Measurements from ENCODE around the gene ARHGEF33. TPM values are rescaled to one million over a fixed set of nuclear protein-coding genes. Genes with fewer than 3 reads are reported as not detected.
A peak's percentile ranks its signal among the peaks of the same experiment; 100 is the strongest.

The ARHGEF33 gene
- total and polyA plus RNA-seq, 2 experiments from 2014 or later = 0.10 to 1.8 TPM

DNA sequence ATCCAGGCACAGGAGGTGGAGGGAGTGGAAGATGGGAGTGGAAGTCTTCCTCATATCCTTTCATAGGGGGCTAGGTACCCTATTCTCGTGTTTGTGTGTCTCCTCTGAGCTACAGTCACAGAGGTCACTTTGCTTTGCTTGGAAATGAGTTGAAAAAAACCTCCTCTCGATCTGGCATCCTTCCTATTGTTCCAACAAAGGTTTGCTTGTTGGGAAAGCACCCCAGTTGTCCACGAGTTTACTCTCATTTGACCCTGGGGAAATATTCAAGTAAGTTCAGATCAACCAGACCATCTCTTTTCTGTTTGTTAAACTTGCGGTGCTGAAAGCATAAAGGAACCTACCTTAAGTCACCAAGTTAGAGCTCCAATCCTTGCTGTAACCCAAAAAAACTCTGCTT lies 59.3 kb downstream of the ARHGEF33 start:
- Histone ChIP-seq H3K79me2 (replicated peaks; ENCODE audit: insufficient read depth) (no peaks in the 10 kb centered on the region), H3K4me1 (ENCODE audit: insufficient read depth) (peaks cover 3% of the 10 kb centered on the region; the same call in 1 of the 2 replicates), H3K27ac (ENCODE audit: low read depth) (no peak overlapping the region), H2AFZ (0 out of 2 replicates have a peak overlapping the region, but pooled peaks have one; percentile 43), H3K4me3 (no peak overlapping the region), H3K4me2 (no peak overlapping the region), H3K27me3 (ENCODE audit: insufficient read depth) (no peaks in the 10 kb centered on the region), H3K36me3 (ENCODE audit: insufficient read depth) (no peaks in the 10 kb centered on the region), H3K9me2 (ENCODE audit: insufficient read depth) (no peaks in the 10 kb centered on the region), H3F3A (replicated peaks; ENCODE audit: low read depth) (no peaks in the 10 kb centered on the region), H4K20me1 (replicated peaks; ENCODE audit: insufficient read depth) (no peaks in the 10 kb centered on the region)
- H3K4me1 Mint-ChIP-seq = peaks cover 15% of the 10 kb centered on the region
- H3K27me3 Mint-ChIP-seq (ENCODE audit: insufficient read depth, low read depth, poor library complexity) = peaks cover 2% of the 10 kb centered on the region
- no peaks in the 10 kb centered on the region; the same call in 2 of the 3 replicates for H3K36me3 Mint-ChIP-seq (ENCODE audit: low read depth)
- H3K27ac Mint-ChIP-seq = no peak overlapping the region
- ATAC-seq = no peak
- TF ChIP-seq POLR2AphosphoS5 (IDR thresholded peaks at IDR 0.05; ENCODE audit: low read depth) = no peak
- no peak for TF ChIP-seq ETS1 (IDR thresholded peaks at IDR 0.05)
- TF ChIP-seq NANOG (IDR thresholded peaks at IDR 0.05; ENCODE audit: borderline replicate concordance) = no peak
- no peak for TF ChIP-seq STAT1 (IDR thresholded peaks at IDR 0.05; ENCODE audit: unreplicated experiment)
- TF ChIP-seq, protein P1, sequence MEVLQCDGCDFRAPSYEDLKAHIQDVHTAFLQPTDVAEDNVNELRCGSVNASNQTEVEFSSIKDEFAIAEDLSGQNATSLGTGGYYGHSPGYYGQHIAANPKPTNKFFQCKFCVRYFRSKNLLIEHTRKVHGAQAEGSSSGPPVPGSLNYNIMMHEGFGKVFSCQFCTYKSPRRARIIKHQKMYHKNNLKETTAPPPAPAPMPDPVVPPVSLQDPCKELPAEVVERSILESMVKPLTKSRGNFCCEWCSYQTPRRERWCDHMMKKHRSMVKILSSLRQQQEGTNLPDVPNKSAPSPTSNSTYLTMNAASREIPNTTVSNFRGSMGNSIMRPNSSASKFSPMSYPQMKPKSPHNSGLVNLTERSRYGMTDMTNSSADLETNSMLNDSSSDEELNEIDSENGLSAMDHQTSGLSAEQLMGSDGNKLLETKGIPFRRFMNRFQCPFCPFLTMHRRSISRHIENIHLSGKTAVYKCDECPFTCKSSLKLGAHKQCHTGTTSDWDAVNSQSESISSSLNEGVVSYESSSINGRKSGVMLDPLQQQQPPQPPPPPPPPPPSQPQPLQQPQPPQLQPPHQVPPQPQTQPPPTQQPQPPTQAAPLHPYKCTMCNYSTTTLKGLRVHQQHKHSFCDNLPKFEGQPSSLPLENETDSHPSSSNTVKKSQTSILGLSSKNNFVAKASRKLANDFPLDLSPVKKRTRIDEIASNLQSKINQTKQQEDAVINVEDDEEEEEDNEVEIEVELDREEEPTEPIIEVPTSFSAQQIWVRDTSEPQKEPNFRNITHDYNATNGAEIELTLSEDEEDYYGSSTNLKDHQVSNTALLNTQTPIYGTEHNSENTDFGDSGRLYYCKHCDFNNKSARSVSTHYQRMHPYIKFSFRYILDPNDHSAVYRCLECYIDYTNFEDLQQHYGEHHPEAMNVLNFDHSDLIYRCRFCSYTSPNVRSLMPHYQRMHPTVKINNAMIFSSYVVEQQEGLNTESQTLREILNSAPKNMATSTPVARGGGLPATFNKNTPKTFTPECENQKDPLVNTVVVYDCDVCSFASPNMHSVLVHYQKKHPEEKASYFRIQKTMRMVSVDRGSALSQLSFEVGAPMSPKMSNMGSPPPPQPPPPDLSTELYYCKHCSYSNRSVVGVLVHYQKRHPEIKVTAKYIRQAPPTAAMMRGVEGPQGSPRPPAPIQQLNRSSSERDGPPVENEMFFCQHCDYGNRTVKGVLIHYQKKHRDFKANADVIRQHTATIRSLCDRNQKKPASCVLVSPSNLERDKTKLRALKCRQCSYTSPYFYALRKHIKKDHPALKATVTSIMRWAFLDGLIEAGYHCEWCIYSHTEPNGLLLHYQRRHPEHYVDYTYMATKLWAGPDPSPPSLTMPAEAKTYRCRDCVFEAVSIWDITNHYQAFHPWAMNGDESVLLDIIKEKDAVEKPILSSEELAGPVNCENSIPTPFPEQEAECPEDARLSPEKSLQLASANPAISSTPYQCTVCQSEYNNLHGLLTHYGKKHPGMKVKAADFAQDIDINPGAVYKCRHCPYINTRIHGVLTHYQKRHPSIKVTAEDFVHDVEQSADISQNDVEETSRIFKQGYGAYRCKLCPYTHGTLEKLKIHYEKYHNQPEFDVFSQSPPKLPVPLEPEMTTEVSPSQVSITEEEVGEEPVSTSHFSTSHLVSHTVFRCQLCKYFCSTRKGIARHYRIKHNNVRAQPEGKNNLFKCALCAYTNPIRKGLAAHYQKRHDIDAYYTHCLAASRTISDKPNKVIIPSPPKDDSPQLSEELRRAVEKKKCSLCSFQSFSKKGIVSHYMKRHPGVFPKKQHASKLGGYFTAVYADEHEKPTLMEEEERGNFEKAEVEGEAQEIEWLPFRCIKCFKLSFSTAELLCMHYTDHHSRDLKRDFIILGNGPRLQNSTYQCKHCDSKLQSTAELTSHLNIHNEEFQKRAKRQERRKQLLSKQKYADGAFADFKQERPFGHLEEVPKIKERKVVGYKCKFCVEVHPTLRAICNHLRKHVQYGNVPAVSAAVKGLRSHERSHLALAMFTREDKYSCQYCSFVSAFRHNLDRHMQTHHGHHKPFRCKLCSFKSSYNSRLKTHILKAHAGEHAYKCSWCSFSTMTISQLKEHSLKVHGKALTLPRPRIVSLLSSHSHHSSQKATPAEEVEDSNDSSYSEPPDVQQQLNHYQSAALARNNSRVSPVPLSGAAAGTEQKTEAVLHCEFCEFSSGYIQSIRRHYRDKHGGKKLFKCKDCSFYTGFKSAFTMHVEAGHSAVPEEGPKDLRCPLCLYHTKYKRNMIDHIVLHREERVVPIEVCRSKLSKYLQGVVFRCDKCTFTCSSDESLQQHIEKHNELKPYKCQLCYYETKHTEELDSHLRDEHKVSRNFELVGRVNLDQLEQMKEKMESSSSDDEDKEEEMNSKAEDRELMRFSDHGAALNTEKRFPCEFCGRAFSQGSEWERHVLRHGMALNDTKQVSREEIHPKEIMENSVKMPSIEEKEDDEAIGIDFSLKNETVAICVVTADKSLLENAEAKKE (CRISPR knock-in tag; IDR thresholded peaks at IDR 0.05) = no peak
- no peak for TF ChIP-seq ZNF114 (CRISPR knock-in tag; IDR thresholded peaks at IDR 0.05)
- TF ChIP-seq, protein P2, sequence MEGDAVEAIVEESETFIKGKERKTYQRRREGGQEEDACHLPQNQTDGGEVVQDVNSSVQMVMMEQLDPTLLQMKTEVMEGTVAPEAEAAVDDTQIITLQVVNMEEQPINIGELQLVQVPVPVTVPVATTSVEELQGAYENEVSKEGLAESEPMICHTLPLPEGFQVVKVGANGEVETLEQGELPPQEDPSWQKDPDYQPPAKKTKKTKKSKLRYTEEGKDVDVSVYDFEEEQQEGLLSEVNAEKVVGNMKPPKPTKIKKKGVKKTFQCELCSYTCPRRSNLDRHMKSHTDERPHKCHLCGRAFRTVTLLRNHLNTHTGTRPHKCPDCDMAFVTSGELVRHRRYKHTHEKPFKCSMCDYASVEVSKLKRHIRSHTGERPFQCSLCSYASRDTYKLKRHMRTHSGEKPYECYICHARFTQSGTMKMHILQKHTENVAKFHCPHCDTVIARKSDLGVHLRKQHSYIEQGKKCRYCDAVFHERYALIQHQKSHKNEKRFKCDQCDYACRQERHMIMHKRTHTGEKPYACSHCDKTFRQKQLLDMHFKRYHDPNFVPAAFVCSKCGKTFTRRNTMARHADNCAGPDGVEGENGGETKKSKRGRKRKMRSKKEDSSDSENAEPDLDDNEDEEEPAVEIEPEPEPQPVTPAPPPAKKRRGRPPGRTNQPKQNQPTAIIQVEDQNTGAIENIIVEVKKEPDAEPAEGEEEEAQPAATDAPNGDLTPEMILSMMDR (conservative IDR thresholded peaks at IDR 0.05; ENCODE audit: low read depth in 2 of 2) = no peak
- TF ChIP-seq EZH2 (IDR thresholded peaks at IDR 0.05; ENCODE audit: low read depth, unreplicated experiment) = no peak
- TF ChIP-seq REST (IDR thresholded peaks at IDR 0.05; ENCODE audit: unreplicated experiment) = no peak
- TF ChIP-seq EZH2phosphoT487 (IDR thresholded peaks at IDR 0.05; ENCODE audit: unreplicated experiment) = no peak
- DNase-seq (ENCODE audit: low spot score) = no peak
- no peak overlapping the region for H3K4me3 Mint-ChIP-seq
- 0 out of 3 replicates have a peak, but pooled peaks cover 5% of the 10 kb centered on the region for H3K9me3 Mint-ChIP-seq

Data from GM23338 (cell line).